HG03460 (cell line): ENCODE results near the gene MMP14.
A peak's percentile ranks its signal among the peaks of the same experiment; 100 is the strongest.
"Not testable (repeated sequence)": the region's sequence is repeated elsewhere in the genome, so short reads cannot be mapped to it uniquely, and the experiment has no call there.

Source experiments
- ATAC-seq: cut with Tn5 transposase; IDR thresholded peaks from one replicate; pipeline ENCODE4 v1.9.1; 2021; ENCODE audit not compliant: unreplicated experiment

Gene MMP14

GRCh38 chr14:22814373-22814772, 22.0 kb upstream of the MMP14 start:
- ATAC-seq: no peak

- no peak for ATAC-seq
These were observed 21.3 kb upstream of the MMP14 start, which contains the start of gene SLC7A7 for GRCh38 chr14:22814941-22815713. Gene SLC7A7 (minus strand): TSS chr14:22815435. CDS start chr14:22813398, 2,037 bp downstream.

GRCh38 chr14:22819151-22819988, 17.0 kb upstream of the MMP14 start:
- ATAC-seq: peak; percentile 36

GRCh38 chr14:22820731-22821130, 15.7 kb upstream of the MMP14 start:
- no peak for ATAC-seq

- no peak for ATAC-seq
These were observed 15.0 kb upstream of the MMP14 start for GRCh38 chr14:22821193-22822015.

GRCh38 chr14:22822016-22822570, 14.3 kb upstream of the MMP14 start:
- no peak for ATAC-seq

GRCh38 chr14:22822571-22823098, 13.8 kb upstream of the MMP14 start:
- peak; percentile 45 for ATAC-seq

GRCh38 chr14:22824711-22825359, 11.6 kb upstream of the MMP14 start:
- no peak for ATAC-seq

GRCh38 chr14:22829076-22829660, 7.2 kb upstream of the MMP14 start:
- ATAC-seq: not testable (repeated sequence)

GRCh38 chr14:22829661-22830442, 6.5 kb upstream of the MMP14 start, which contains the start of gene MRPL52:
Gene MRPL52 (plus strand): TSS chr14:22829887. CDS start chr14:22829913, 26 bp downstream.
- peak; percentile 70 for ATAC-seq

GRCh38 chr14:22830443-22831010, 5.9 kb upstream of the MMP14 start:
- ATAC-seq: no peak

- ATAC-seq: no peak
These were observed 880 bp upstream of the MMP14 start for GRCh38 chr14:22835505-22835904.

- no peak for ATAC-seq
These were observed 847 bp downstream of the MMP14 start for GRCh38 chr14:22837114-22837749.

GRCh38 chr14:22837750-22838538, 1.6 kb downstream of the MMP14 start:
- no peak for ATAC-seq

- no peak for ATAC-seq
These were observed 2.3 kb downstream of the MMP14 start for GRCh38 chr14:22838631-22839041.

GRCh38 chr14:22839159-22839779, 2.9 kb downstream of the MMP14 start:
- no peak for ATAC-seq

- ATAC-seq: no peak
These were observed 4.9 kb downstream of the MMP14 start for GRCh38 chr14:22841311-22841710.
